Inflammatory macrophage (primary cell): ENCODE measurements around the gene FANK1.
"Not testable (repeated sequence)": the region's sequence is repeated elsewhere in the genome, so short reads cannot be mapped to it uniquely, and the experiment has no call there.

Experiments used
- DNase-seq, 2 donors: peaks; one replicate each; pipeline ENCODE4 v3.0.0-alpha.2; 2020 to 2022

The FANK1 gene

DNA sequence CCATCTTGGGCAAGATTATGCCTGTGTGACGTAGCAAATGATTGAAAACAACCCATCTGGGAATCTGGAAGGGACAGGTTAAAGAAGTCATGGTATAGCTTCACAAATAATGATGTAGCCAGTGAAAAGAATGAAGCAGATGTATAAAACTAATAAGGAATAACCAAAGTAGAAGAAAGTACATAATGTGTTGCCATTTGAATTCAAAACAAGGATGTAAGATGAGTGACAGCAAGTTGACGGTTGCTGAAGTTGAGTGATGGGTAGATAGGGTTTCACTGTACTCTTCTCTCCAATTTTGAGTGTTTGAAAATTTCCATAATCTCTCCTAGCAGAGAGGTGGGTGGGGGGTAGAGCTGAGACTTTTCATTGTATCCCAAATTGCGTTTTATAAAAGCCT lies 133.6 kb downstream of the FANK1 start:
- no peak for DNase-seq

DNA sequence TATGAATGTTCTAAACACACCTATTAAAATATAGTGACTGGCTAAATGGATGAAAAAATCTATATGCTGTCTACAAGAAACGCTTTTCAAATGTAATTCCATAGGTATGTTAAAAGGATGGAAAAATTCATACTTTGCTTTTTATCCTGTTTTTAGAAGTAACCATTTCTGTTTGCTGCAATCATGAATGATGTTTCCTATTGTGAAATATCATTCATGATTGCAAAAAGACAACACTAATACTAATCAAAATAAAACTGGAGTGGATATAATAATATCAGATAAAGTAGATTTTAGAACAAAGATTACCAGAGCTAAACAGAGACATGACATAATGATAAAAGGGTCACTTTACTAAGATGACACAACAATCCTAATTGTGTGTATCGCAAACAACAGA lies 138.2 kb downstream of the FANK1 start:
- peak in 1 of 2 donors; percentile 38 for DNase-seq

DNA sequence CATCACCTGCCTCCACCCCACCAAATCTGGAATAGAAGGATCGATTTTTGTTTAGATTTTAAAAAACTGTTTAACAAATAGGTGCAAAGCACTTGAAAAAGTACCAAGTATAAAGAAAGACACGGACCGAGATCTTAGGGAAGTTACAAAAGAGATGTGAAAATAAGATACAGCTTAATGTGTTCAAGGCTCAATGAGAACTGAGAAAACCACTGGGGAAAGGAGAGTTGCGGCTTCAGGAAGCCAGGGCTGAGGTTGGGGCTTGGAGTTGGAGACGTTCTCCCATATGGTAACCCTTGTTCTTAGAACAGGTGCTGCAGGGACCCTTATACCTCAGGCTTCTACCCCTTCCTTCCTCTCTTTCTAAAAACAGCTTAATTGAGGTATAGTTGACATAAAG lies 140.2 kb downstream of the FANK1 start:
- DNase-seq, result peak in 1 of 2 donors; percentile 20

DNA sequence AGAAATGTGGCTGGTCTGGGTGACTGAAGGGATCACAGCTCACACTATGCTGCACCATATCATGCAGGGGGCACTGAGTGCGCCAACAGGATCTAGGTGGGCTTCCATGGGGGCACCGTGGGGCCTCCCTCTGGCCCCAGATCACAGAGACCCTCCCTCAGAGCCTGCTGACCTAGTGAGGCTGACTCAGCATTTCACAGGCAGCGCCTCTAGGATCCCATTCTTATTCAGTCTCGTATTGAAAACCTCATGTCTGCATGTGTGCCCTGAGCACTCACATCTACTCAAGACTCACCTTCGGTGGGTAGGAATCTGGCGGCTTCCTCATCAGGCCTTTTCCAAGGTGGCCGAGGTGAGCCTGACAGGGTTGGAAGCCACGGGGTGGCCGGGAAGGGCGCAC lies 141.6 kb downstream of the FANK1 start:
- no peak for DNase-seq

DNA sequence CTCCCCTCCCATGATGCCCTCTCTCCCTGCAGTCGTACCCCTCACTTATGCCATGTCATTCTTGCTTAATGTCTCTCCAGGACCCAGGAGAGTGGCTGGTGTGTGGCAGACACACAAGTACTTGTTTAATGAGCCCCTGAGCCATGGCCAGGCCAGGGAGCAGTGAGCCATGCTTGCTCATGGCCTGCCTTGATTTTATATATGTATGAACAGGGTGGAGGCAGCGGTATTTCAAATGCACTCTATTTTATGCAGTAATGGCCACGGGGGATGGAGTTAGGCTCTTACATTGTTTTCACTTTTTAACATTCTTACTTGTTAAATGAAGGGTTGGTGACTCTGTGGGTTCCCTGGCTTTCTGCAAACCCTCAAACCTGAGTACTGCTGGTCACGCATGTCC lies 144.8 kb downstream of the FANK1 start:
- no peak for DNase-seq

DNA sequence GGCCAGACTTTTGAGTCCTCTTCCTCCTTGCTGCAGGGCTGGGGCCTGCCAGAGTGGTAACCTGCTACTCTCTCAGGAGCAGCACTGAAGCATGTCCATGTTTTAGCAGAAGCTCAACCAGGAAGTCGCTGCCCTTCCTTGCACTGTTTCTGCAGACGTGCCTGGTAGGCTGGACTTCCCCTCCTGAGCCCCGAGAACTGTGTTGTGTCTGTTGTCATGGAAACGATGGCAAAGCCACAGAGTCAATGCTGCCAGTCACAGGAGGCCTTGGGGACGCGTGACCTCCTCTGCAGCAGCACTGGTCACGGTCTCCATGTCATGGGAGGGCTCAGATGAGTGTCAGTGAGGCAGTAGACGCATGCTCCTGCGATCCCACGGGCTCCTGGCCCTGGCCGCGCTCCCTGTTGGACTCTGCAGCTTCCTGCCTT lies 145.5 kb downstream of the FANK1 start:
- peak; percentile 99 to 100 for DNase-seq

DNA sequence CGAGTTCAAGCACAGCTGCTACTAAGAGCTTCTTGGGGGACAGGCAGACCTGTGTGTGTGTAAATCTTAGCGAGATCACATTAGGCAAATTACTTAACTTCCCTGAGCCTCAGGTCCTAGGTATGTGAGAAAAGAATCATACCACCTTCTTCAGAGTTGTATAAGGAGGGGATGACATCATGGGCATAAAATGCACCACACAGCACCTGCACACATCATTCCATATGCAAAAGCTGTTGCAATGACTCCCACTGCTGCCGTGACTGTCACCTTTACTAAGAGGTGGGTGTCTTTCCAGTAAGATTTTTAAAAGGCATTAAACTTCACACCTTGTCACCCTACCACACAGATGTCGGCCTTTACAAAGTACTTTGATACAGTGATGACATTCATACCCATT lies 146.0 kb downstream of the FANK1 start:
- DNase-seq, result no peak

DNA sequence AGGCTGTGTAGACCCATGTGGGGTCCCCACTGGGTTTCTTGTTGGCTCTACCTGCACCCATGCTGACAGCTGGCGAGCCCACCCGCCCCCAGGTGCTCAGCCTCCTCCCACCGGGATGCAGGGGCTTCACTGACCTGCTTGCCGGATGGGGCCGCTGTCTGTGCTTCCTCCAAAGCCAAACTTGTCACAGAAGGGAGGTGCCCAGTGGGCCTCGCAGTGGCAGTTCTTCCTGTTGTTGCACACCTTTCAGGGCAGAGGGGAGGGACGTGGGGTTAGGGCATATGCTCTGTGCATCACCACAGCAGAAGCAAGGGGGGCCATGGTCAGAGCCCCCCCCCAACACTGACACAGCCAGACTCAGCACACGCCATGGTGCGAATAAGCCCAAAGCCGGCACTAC lies 146.5 kb downstream of the FANK1 start:
- DNase-seq, result no peak

DNA sequence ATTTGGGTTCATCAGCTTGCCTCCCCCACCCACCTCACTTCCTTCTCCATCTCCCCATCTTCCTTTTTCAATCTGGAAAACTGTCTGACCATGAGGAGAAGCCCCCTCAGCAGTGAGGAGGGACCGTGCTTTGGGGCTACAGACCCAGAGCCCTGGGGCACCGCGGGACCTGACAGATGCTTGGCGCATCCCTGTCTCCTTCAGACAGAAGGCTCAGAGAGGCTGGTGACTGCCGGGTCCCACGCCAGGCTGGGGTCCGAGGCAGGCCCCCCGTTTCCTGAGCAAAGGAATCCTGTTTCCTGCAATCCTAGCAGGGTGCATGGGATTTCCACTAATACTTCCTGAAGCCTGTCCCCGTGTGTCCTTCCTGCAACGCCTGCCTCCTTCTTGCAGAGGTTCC lies 147.0 kb downstream of the FANK1 start:
- no peak for DNase-seq

DNA sequence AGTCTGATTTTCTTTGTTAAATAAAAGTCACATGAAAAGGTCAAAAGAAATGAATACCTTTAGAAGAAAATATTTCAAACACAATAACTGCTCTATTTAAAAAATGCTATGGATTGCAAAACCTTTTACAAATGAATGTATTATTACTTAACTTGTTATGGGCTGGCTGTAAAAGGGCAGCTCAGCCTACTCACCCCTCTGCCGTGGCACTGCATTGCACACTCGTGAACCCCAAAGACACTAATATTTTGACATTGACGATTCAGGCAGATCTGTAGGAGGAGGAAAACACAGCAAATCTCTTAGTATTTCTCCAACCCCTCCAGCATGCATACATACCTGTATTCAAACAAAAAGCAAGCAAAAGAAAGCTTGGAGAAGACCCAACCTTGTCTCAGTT lies 149.5 kb downstream of the FANK1 start:
- DNase-seq, result peak; percentile 77 to 87

DNA sequence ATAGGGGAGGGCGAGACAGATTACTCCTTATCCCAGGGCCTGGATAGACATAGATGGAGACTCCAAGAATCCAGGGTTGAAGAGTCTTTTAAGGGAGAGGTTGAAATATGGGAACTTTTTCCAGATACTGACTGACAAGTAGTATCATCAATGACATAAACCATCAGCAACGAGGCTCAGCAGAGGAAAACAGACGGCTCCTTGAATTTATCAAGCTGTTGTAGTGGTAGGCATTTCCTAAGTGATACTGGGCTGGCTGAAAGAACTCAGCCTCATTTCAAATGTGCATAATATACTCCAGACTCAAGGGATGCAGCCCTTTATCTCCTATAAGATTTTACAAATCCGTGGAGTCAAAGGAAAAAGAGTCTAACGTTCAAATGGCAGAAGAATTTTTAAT lies 150.5 kb downstream of the FANK1 start:
- no peak for DNase-seq

DNA sequence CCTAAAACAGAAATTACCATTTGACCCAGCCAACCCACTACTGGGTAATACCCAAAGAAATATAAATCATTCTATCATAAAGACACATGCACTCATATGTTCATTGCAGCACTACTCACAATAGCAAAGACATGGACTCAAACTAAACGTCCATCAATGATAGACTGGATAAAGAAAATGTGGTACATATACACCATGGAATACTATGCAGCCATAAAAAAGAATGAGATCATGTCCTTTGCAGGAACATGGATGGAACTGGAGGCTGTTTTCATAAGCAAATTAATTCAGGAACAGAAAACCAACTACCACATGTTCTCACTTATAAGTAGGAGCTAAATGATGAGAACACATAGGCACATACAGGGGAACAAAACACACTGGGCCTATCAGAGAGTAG lies 151.4 kb downstream of the FANK1 start:
- DNase-seq, result not testable (repeated sequence)

DNA sequence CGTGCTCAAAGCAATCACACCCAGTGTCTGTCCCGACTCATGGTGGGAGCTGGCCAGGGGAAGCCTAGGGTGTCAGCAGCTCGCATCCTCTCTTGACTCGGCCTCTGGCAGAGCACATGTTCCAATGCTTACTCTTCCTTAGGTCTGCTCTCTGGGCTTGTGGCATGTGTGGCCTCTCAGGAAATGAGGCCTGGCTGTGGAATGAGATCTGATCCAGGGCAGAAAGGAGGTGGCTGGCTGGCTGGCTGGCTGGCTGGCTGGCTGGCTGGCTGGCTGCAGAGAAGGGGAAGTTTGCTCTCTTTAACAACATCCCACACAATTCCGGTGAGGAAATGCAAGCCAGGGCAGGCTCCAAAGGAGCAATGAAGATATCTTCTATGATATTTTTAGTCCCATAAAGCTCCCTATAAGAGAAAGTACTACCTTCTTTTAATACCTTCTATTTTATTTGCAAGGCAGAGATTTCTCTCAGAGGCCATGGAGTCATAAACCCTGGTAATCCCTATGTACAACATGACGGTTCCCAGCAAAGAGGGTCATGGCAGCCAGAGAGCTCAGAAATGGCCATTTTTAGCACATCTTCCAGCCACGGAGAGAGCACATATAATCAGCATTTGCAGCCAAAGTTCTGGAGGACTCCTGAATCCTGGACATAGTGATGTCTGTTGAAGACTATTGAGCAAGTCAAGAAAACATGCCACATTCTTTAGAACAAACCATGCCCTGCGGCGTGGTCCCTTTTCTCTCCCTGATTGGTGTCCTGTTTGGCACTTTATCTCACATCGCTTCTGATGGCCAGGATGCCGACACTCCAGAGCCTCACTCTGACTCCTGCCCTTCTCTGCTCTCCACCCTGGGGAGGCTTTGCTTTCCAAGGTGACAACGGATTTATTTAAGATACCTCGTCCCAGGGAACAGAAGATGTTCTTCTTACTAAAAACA lies 153.7 kb downstream of the FANK1 start:
- peak; percentile 89 to 93 for DNase-seq

DNA sequence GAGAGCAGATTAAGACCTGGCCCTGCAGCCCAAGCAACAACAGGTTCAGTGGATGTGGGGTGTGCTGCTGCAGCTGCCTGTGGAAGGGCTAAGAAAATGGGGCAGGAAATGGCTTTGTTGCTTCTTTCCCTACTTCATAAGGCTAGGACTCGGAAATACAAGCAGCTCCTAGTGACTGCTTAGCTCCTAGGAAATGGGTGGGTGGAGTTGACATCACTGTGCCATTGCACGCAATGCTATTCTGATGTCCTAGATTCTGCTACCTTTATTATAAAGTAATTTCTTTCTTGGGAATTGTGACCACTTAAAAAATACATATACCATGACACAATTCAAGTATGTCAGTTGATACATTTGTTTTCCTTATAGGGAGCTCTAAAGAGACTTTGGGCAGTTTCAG lies 155.8 kb downstream of the FANK1 start:
- DNase-seq, result peak; percentile 55 to 80

DNA sequence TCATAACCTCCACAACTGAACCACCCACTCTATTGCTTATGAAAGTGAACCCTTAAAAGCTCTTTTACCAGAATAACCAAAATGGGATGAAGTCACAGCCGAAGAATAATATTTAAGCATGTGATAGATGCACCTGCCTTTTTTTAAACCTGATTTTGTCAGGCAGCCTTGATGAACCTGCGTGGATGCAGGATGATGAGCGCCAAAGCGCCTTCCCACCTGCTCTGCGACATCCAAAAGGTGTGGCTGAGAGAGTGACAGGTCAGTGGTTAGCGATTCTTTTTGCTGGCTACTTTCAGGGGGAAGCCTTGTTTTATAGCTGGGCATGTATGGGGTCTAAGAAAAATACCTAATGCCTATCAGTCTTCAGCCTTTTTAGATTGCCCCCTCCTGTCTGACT lies 157.8 kb downstream of the FANK1 start:
- DNase-seq, result no peak

DNA sequence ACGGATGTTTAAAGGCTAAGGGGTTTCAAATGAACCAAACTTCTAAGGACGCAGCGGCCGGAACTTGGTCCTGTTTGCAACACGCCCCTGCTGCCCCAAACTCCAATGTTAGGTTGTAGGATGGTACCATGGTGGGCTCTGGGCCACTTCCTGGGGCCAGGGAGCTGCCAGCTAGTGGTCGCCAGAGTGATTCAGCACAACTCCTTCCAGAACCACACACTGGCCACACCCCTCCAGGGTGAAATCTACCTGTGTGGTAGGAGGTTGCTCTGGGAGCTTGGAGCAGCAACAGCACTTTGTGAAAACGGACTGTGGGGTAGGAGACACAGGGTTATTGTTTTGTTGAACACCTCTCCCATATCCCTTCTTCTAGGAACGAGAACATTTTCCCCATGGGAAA lies 161.1 kb downstream of the FANK1 start:
- DNase-seq, result no peak

DNA sequence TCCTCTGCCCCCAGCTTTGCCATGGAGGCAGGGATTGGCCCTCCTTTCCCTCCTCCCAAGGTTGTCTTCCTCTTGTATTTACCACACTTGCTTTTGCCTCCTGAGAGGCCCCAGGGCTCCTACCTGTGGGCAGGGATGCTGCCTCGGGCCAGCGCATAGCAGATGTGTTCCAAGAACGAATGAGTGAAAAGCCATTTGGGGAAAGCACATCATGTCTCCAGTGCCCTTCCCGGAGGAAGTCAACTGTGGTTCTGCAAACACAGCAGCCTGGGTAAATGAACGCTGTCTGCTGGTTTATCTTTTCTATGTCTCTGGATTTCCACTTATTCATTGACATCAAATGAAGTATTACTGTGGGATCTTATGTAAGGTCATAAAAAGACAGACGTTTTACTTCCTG lies 161.7 kb downstream of the FANK1 start:
- no peak for DNase-seq

DNA sequence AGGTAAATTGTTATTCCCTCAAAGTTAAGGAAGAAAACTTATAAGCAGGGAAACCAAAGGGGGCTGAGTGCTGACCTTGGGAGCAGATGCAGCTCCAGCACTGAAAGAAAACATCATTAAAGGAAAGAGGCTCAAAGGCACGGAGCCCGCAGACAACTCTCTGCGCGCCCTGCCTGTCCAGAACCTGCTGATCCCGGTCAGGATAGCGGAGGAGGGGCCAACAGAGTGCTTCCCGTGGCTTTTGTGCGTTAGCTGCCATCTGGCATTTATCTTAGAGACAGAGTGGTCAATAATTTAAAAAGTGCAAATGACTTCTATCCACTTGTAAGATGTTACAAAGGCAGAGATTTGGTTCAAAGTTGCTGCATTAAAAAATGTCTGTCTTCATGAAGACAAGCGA lies 162.1 kb downstream of the FANK1 start:
- no peak for DNase-seq
